Stomach (tissue), 4 donors: ENCODE measurements around the gene PDE9A.

Source experiments
- CTCF ChIP-seq, 7 experiments: fragments of 450-650 bp in 4 of 7; fragments of 200-600 bp in 3 of 7; sonication (generic) in 3 of 7; IDR thresholded peaks; one replicate each; pipeline ENCODE4 v1.5.1; 2016 to 2019; ENCODE audit warnings: antibody characterized with exemption in 7 of 7, control low read depth in 2 of 7, mild to moderate bottlenecking in 1 of 7
- EP300 ChIP-seq: sonication (generic); formaldehyde crosslinking; IDR thresholded peaks from one replicate; pipeline ENCODE4 v1.6.1; 2017; ENCODE audit warnings: antibody characterized with exemption
- POLR2A ChIP-seq, 4 donors: fragments of 450-650 bp; IDR thresholded peaks; one replicate each; pipeline ENCODE4 v1.6.1; 2016; ENCODE audit warnings: antibody characterized with exemption in 4 of 4, control low read depth in 2 of 4, mild to moderate bottlenecking in 1 of 4, moderate library complexity in 1 of 4

- no peak for TF ChIP-seq CTCF (IDR thresholded peaks at IDR 0.05)
- TF ChIP-seq POLR2A (IDR thresholded peaks at IDR 0.05) = no peak
- TF ChIP-seq EP300 = no peak
Measured at GRCh38 chr21:42609811-42610210, 43.6 kb upstream of the PDE9A start.
